GM20000 (cell line): Measurements from ENCODE around the gene AP3B1.

ENCODE experiments used
- DNase-seq: peaks from one replicate; pipeline ENCODE4 v3.0.0; 2012; ENCODE audit warnings: low spot score
- CTCF ChIP-seq: IDR thresholded peaks from 2 replicates; pipeline ENCODE4 v1.5.1; 2012; ENCODE audit warnings: mild to moderate bottlenecking, control low read depth; ENCODE audit errors: extremely low read depth, missing control alignments

AP3B1 gene

GRCh38 chr5:78279194-78279593 is 15.3 kb downstream of the AP3B1 start:
- no peak for DNase-seq
- TF ChIP-seq CTCF, result no peak

GRCh38 chr5:78277715-78278114 is 16.8 kb downstream of the AP3B1 start:
- no peak for DNase-seq
- TF ChIP-seq CTCF, result no peak

DNA sequence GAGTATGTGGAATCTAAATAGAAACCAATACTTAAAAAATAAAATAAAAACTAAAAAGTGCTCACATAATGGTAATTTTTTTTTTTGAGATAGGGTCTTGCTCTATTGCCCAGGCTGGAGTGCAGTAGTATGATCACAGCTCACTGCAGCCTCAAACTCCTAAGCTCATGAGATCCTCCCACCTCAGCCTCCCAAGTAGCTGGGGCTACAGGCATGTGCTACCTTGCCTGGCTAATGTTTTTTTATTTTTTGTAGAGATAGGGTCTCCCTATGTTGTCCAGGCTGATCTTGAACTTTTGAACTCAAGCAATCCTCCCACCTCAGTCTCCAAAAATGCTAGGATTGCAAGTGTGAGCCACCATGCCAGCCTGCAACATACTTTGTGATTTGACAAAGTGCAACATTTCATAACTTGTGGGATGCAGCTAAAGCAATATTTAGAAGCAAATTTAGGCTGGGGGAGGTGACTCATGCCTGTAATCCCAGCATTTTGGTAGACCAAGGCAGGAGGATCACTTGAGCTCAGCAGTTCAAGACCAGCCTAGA is 18.4 kb downstream of the AP3B1 start:
- DNase-seq, result no peak
- no peak for TF ChIP-seq CTCF

DNA sequence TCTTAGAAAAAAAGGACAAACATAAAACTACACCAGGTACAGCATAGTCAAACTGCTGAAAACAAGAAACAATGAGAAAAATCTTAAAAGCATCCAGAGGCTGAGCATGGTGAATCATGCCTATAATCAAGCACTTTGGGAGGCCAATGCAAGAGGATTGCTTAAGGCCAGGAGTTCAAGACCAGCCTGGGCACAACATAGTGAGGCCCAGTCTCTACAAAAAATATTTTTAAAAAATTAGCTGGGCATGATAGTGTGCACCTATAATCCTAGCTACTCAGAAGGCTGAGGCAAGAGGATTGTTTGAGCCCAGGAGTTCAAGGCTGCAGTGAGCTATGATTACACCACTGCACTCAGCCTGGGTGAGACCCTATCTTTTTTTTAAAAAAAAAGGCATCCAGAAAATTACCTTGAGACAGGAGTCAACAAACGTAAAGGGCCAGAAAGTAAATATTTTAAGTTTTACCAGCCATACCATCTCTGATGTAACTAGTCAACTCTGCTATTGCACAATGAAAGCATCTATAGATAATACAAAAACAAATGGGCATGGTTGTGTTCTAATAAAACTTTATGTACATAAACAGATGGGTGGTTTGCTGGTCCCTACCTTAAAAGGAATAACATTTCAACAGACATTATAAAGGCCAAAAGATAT is 19.8 kb downstream of the AP3B1 start:
- no peak for TF ChIP-seq CTCF
- no peak for DNase-seq

- no peak for DNase-seq
These were observed 21.1 kb downstream of the AP3B1 start for GRCh38 chr5:78273436-78273835.

DNA sequence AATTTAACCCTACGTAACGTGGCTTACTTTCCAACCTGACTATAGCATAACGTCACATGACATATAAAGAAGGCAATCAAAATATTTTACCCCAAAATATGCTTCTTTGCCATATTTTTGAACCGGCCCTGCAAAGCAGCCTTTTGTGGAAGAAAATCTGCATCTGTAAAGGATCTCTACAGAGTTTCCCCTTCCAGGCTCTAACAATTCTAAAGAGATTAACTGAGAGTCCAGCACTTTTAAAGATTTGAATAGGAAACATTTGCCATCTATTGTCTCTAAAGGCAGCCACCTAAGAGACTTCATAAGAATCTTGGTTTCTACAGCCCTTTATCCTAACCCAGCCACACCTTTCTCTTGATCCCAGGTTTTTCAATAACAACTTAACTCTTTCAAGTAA is 22.7 kb downstream of the AP3B1 start:
- TF ChIP-seq CTCF, result no peak

More at GRCh38 chr5:78273436-78273835, 21.1 kb downstream of the AP3B1 start:
- TF ChIP-seq CTCF, result no peak

DNA sequence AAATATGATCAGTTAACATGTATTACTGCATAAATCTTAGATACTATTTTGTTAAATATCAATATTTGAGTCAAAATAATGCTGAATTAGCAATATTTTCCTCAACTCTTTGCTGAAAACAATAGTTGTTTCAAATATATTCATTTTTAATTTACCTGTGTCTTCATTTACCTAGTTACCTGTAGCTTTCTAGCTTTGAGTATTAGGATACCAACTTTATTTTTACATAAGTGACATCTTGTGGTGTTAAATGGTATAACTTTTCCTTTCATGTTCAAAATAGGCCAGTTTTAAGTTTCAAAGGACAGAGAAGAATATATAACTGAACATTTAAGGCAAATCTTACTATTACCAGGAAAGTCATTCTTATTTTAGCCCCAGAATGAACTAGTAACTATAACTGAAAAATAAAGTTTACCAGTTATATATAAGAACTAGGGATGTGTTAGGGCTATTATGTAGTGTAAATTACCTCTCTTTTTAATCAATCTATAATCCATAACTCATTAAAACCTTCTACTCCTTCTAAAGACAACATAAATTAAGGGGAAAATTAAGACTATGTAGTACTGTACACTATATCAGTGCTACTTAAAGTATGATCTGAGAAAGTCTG is 25.3 kb downstream of the AP3B1 start:
- DNase-seq, result peak; percentile 8

More for the DNA sequence above, 22.7 kb downstream of the AP3B1 start:
- no peak for DNase-seq

More for the DNA sequence above, 25.3 kb downstream of the AP3B1 start:
- TF ChIP-seq CTCF, result peak; percentile 8
